Neuron (in vitro differentiated cells): ENCODE measurements around the gene UNK.

Source experiments
- H2AFZ ChIP-seq: one replicate; pipeline ENCODE4 v1.6.1; 2013; ENCODE audit warnings: low read depth, mild to moderate bottlenecking, inconsistent platforms, low read length, moderate library complexity
- H3K27me3 ChIP-seq: one replicate; pipeline ENCODE4 v1.6.1; 2013; ENCODE audit warnings: low read length; ENCODE audit not compliant: insufficient read depth
- H3K36me3 ChIP-seq: one replicate; pipeline ENCODE4 v1.6.1; 2013; ENCODE audit warnings: low read length; ENCODE audit not compliant: insufficient read depth
- H3K4me1 ChIP-seq: one replicate; pipeline ENCODE4 v1.6.1; 2013; ENCODE audit warnings: low read length; ENCODE audit not compliant: insufficient read depth
- H3K4me3 ChIP-seq: 2 replicates; pipeline ENCODE4 v1.5.1; 2013; ENCODE audit warnings: mild to moderate bottlenecking, low read length, moderate library complexity
- H3K9me3 ChIP-seq: one replicate; pipeline ENCODE4 v1.6.1; 2013; ENCODE audit warnings: low read length

Gene UNK

DNA sequence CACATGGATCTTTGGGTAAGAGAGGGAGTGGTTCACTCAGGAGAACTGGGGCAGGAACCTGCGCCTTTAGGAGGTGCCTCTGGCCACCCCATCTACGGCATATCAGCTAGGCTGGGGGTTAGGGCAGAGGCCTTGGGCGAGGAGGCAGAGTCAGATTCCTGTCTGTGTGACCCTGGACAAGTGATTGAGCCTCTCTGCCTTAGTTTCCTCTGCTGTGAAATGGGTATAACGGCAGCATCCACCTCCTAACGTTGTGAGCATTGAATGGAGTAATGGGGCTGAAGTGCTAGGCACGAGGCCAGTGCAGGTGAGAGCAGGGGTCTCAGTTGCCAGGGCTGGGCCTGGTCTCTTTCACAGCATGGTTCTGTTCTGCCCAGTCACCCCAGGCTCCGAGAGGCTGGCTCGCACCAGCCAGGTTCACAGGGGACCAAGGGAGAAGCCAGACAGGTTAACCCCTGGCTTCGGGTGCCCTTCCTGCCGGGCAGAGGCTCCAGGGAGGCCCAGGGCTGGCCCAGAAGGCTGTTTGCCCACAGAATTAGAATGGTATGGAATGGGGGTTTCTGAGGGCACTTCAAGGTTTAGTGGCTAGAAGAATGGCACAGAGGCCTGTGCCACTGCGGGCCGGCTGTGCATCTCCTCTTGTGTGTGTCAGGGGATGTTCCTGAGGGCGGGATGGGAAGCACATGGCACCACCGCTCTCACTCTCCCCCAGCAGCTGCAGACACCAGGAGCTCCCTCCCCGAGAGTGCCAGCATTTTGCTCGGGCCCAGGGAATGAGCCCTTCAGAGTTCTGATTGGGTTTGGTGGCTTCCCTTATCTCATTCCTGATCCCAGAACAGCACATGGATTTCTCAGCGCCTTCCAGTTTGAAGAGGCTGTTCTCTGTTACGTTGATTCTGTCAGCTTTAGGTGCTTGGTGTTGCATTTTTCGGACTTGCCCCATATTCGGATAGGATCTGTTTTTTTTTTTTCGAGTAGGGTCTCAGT is 35.8 kb downstream of the UNK start:
- peaks cover 89% of the 10 kb centered on the region for H3K36me3 ChIP-seq
- H3K9me3 ChIP-seq, result no peaks in the 10 kb centered on the region
- H2AFZ ChIP-seq, result no peak overlapping the region
- H3K4me1 ChIP-seq, result no peaks in the 10 kb centered on the region
- no peaks in the 10 kb centered on the region for H3K27me3 ChIP-seq
- no peak overlapping the region for H3K4me3 ChIP-seq

DNA sequence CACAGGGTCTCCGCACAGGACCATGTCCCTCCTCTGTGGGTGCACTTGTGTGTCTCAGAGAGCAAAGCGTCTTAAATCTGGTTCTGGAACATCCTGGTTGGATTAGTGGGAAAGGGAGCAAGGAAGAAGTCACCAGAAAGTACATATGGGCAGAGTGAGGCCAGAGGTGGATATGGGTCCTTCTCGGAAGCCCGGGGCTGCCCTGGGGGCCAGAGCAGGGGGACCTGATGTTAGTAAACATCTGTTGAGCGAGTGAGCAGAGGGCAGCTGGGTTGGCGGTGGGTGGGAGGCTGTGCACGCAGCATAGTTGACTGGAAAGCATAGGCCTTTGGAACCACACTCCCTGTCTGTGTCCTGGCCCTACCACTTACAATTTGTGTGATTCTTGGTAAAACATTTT is 36.9 kb downstream of the UNK start:
- H3K4me1 ChIP-seq, result no peaks in the 10 kb centered on the region
- H3K4me3 ChIP-seq, result no peak overlapping the region
- H3K36me3 ChIP-seq, result peaks cover 86% of the 10 kb centered on the region
- no peaks in the 10 kb centered on the region for H3K27me3 ChIP-seq
- no peaks in the 10 kb centered on the region for H3K9me3 ChIP-seq
- H2AFZ ChIP-seq, result no peak overlapping the region

DNA sequence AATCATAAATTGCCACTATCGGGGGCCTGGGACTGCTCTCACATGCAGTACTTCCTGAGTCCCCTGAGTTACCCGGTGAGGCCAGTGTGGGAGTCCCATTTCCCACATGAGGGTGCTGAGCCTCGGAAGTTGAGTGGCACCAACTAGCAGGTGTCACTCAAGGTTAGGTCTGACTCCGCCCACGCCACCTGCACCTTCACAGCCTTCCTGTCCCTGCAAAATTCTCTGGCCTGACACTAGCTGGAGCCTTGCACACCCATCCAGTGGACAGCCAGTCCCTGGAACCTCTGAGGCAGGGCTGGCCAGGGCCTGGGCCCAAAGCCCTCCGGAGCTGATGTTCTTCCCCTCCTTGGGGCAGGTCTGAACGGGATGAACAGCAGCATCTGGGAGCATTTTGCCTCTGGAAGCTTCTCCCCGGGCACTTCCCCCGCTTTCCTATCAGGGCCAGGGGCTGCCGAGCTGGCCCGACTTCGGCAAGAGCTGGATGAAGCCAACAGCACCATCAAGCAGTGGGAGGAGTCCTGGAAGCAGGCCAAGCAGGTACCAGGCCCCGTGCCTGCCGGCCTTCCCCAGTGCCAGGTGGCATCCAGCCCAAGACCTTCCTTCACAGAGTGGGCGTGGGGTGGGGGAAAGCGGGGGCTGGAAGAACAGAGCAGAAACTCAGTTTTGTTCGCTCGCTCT is 37.7 kb downstream of the UNK start:
- Histone ChIP-seq H3K27me3 (no peaks in the 10 kb centered on the region), H3K9me3 (no peaks in the 10 kb centered on the region), H3K4me3 (no peak overlapping the region), H3K4me1 (no peaks in the 10 kb centered on the region), H3K36me3 (peaks cover 83% of the 10 kb centered on the region), H2AFZ (no peak overlapping the region)

DNA sequence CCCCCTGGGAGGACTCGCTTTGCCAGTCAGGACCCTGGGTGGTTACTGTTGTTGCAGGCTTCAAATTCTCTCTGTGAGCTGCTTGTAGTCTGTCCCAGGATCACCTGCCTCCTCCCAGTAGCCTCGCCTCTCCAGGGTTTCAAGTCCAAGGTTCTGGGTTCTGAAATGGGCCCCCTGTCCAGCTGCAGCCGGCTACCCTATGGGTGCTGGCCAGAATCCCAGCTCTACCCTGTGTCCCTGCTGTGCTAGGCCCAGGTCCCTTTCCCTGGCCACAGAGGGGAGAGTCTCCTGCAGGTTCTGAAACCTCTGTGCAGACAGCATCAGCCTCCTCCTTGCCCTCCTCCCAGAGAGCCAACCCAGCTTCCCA is 38.2 kb downstream of the UNK start:
- H3K4me1 ChIP-seq, result no peaks in the 10 kb centered on the region
- no peaks in the 10 kb centered on the region for H3K9me3 ChIP-seq
- no peaks in the 10 kb centered on the region for H3K27me3 ChIP-seq
- H3K4me3 ChIP-seq, result no peak overlapping the region
- no peak overlapping the region for H2AFZ ChIP-seq
- peaks cover 78% of the 10 kb centered on the region for H3K36me3 ChIP-seq

DNA sequence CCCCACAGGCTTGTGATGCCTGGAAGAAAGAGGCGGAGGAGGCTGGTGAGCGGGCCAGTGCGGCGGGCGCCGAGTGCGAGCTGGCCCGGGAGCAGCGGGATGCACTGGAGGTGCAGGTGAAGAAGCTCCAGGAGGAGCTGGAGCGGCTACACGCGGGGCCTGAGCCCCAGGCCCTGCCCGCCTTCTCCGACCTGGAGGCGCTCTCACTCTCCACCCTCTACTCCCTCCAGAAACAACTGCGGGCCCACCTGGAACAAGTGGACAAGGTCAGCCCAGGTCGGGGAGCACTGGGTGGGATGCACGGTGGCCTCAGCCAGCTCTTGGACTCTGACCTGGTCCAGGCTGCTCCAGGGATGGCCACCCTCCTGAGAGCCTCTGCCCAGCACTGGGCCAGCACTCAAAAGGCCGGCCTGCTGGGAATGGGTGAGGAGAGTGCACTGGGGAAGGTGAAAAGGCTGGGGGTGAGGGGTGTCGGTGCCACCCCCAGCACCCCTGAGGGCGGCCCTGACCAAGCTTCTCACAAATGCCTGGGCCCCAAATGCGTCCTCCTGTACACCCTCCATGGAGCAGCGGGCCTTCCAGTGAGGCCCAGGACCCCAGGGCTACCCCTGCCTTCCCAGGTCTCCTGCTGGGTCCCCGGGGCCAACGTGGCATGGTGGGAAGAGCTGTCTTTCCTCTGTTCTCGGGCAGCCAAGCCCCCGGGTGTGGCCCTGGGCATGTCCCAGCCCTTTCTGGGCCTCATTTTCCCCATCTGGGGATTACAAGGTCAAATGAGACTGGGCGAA is 38.8 kb downstream of the UNK start:
- Histone ChIP-seq H3K4me3 (no peak overlapping the region), H3K36me3 (peaks cover 72% of the 10 kb centered on the region), H2AFZ (no peak overlapping the region), H3K9me3 (no peaks in the 10 kb centered on the region), H3K27me3 (no peaks in the 10 kb centered on the region), H3K4me1 (no peaks in the 10 kb centered on the region)

DNA sequence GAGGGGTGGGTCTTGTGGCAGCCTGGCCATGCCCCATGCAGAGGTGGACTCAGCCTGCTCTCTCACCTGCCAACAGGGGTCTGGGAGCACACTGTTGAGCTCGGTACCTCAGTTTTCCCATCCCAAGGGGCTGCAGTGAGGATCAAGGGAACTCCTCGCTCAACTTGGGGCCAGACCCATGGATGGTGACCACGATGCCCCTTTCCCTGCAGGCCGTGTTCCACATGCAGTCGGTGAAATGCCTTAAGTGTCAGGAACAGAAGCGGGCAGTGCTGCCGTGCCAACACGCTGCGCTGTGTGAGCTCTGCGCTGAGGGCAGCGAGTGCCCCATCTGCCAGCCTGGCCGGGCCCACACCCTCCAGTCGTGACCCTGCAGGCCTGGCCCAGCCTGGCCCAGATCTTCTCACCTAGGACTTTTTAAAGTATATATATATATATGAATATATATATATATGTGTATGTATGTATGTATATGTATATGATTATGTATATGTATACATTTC is 39.5 kb downstream of the UNK start:
- Histone ChIP-seq H3K36me3 (peaks cover 65% of the 10 kb centered on the region), H2AFZ (no peak overlapping the region), H3K4me1 (no peaks in the 10 kb centered on the region), H3K9me3 (no peaks in the 10 kb centered on the region), H3K4me3 (no peak overlapping the region), H3K27me3 (no peaks in the 10 kb centered on the region)

- H3K36me3 ChIP-seq, result peaks cover 60% of the 10 kb centered on the region
- no peak overlapping the region for H2AFZ ChIP-seq
- no peak overlapping the region for H3K4me3 ChIP-seq
- no peaks in the 10 kb centered on the region for H3K27me3 ChIP-seq
- H3K4me1 ChIP-seq, result no peaks in the 10 kb centered on the region
- no peaks in the 10 kb centered on the region for H3K9me3 ChIP-seq
These were observed 40.1 kb downstream of the UNK start for GRCh38 chr17:75824666-75825065.

- Histone ChIP-seq H3K4me3 (no peak overlapping the region), H3K9me3 (no peaks in the 10 kb centered on the region), H3K27me3 (no peaks in the 10 kb centered on the region), H3K36me3 (peaks cover 56% of the 10 kb centered on the region), H2AFZ (no peak overlapping the region), H3K4me1 (no peaks in the 10 kb centered on the region)
These were observed 40.5 kb downstream of the UNK start for GRCh38 chr17:75825149-75825552.

- H3K36me3 ChIP-seq, result peaks cover 48% of the 10 kb centered on the region
- H3K4me3 ChIP-seq, result no peak overlapping the region
- H2AFZ ChIP-seq, result no peak overlapping the region
- no peaks in the 10 kb centered on the region for H3K4me1 ChIP-seq
- H3K27me3 ChIP-seq, result no peaks in the 10 kb centered on the region
- H3K9me3 ChIP-seq, result no peaks in the 10 kb centered on the region
These were observed 41.3 kb downstream of the UNK start for GRCh38 chr17:75825748-75826370.

GRCh38 chr17:75826561-75827307 is 42.1 kb downstream of the UNK start:
- Histone ChIP-seq H2AFZ (no peak overlapping the region), H3K9me3 (no peaks in the 10 kb centered on the region), H3K36me3 (peaks cover 40% of the 10 kb centered on the region), H3K4me3 (no peak overlapping the region), H3K27me3 (no peaks in the 10 kb centered on the region), H3K4me1 (no peaks in the 10 kb centered on the region)

- no peaks in the 10 kb centered on the region for H3K27me3 ChIP-seq
- no peak overlapping the region for H2AFZ ChIP-seq
- H3K4me1 ChIP-seq, result no peaks in the 10 kb centered on the region
- H3K4me3 ChIP-seq, result no peak overlapping the region
- H3K9me3 ChIP-seq, result no peaks in the 10 kb centered on the region
- peaks cover 33% of the 10 kb centered on the region for H3K36me3 ChIP-seq
These were observed 42.9 kb downstream of the UNK start for GRCh38 chr17:75827308-75828075.

GRCh38 chr17:75828076-75828400 is 43.4 kb downstream of the UNK start:
- Histone ChIP-seq H3K4me3 (no peak overlapping the region), H3K4me1 (no peaks in the 10 kb centered on the region), H2AFZ (no peak overlapping the region), H3K27me3 (no peaks in the 10 kb centered on the region), H3K36me3 (peaks cover 27% of the 10 kb centered on the region), H3K9me3 (no peaks in the 10 kb centered on the region)
